NCI-H2029 (cell line): ENCODE data around the gene ANKLE2.
"Not testable (repeated sequence)": the region's sequence is repeated elsewhere in the genome, so short reads cannot be mapped to it uniquely, and the experiment has no call there.

Experiments
- DNase-seq: peaks from one replicate; lab custom pipeline; 2025; lab: John Stamatoyannopoulos, UW

ANKLE2 gene

GRCh38 chr12:132761032-132761920 is at the start of gene ANKLE2:
Gene ANKLE2, minus strand, starts transcription at chr12:132761832. Its CDS starts 34 bp downstream, at chr12:132761798.
- DNase-seq, result no peak

DNA sequence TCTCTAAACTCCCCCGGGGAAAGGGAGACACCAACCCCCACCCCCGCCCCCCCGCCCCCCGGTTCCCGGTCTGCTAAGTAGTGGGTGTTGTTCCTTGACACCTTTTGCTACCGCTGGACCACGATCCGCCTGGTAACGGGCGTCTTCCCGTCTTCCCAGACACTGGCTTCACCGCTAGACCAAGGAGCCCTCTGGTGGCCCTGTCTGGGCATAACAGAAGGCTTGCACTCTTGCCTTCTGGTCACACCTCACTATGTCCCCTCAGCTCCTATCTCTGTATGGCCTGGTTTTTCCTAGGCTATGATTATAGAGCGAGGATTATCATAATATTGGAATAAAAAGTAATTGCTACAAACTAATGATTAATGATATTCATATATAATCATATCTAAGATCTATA is 47.8 kb upstream of the ANKLE2 start:
- DNase-seq, result not testable (repeated sequence)

DNA sequence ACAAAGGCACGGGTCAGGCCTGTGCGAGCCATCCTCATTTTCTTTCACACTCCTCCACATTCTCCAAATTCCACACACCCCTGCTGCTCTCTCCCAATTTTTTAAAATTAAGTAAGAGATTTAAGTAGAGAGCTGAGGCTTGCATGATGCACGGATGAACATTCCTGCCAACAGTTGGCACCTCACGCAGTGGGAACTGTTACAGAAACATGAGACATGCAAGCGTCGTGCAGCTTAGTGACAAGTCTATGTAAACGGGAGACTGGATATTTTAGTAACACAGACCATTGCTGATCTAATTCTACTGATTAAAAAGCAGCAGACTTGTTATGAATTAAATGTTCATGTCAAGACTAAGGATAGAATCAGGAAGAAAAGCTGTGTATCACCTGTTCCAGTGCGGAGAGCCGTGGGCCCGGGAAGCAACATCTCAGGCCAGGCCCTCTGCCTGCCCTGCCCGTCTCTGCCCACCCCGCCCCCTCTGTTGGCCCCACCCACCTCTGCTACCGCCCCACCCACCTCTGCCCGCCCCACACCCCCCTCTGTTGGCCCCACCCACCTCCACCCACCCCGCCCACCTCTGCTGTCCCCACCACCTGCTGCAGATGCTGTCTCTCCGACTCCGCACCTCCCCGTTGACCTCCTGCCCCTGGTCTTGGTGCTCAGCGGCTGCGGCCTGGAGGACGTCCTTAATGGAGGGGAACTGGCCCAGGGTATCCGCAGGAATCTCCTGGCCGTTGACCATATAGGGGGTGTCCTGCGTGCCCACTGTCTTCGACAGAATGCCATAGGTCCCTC is 45.9 kb upstream of the ANKLE2 start:
- no peak for DNase-seq

GRCh38 chr12:132806857-132807256 is 45.2 kb upstream of the ANKLE2 start:
- DNase-seq, result no peak

DNA sequence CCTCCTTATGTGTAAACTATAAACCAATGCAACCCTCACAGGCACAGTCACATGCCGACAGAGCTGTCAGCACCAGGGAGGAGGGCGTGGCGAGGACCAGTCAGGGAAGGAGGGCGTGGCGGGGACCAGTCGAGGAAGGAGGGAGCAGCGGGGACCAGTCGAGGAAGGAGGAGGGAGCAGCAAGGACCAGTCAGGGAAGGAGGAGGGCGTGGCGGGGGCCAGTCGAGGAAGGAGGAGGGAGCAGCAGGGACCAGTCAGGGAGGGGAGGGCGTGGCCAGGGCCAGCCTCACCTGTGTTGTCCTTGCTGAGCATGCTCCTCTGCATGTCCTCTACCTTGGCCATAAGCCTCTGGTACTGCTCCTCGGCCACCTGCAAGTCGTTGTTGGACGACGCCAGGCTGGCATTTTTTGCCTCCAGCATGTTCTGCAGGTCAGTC is 42.8 kb upstream of the ANKLE2 start:
- no peak for DNase-seq

- no peak for DNase-seq
These were observed 42.3 kb upstream of the ANKLE2 start for GRCh38 chr12:132803888-132804287.

- no peak for DNase-seq
These were observed 41.5 kb upstream of the ANKLE2 start for GRCh38 chr12:132803125-132803524.

DNA sequence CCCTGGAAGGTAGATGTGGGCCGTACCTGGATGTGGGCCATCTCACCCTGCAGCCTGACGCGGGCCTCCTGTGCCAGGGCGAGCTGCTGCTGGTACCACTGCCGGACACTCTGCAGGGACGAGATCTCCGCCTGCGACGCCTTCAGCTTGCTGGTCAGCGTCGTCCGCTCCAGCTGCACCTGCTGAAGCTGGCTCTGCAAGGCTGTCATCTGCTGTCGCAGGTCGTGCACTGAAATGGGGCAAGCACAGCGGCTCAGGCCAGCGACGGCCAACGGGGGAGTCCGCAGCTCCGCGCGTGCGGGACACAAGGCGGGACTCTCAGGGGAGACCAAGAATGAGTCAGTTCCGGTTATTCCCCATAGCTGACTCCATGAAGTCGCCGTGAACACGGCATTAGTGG is 40.1 kb upstream of the ANKLE2 start:
- DNase-seq, result no peak

DNA sequence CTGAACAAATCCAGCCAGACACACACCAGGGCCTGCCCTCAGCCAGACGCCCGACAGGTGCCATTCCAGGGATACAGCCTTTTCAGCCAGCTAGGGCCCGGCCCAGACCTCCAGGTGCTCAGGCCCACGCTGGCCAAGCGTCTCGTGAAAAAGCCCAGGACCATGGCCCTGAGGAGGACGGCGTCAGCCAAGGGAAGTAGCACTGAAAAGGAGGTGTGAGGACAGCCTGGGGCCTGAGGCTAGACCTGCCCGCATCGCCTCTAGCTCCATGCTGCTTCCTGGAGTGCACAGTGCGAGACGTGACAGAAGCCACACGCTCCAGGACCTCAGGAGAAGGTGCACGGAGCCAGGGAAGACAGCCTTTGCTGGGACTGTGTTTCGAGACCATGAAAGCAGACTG is 37.2 kb upstream of the ANKLE2 start:
- no peak for DNase-seq

DNA sequence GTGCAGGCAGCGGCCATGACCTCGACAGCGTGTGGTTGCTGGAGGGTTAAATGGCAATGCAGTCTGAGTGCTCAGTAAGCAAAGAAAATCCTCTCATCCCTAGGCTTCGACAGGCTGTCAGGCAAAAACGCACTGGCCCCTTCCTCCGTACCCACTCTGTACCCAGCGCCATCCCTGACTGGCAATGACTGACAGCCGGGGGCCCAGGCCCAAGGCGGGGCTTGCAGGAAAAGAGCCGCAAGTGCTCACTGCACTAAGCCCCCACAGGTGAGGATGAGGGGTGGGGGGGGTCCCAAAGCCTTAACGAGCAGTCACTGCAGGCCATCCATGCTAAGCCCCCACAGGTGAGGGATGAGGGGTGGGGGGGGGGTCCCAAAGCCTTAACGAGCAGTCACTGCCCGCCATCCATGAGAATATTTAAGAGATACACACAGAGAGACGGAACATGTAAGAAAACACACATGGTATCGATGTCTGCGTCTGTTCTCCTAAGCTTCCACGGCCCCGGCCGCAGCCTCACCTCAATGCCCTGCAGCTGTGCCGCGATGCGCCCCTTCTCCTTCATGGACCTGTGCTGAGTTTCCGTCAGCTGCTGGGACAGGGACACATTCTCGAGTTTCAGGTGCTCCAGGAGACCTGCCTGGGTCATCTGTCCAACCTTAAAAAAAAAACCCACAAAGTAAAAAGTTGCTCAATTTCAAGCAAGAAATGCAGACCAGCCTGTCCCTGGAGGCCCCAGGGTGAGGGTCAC is 36.4 kb upstream of the ANKLE2 start:
- DNase-seq, result no peak

GRCh38 chr12:132795847-132796246 is 34.2 kb upstream of the ANKLE2 start:
- no peak for DNase-seq

DNA sequence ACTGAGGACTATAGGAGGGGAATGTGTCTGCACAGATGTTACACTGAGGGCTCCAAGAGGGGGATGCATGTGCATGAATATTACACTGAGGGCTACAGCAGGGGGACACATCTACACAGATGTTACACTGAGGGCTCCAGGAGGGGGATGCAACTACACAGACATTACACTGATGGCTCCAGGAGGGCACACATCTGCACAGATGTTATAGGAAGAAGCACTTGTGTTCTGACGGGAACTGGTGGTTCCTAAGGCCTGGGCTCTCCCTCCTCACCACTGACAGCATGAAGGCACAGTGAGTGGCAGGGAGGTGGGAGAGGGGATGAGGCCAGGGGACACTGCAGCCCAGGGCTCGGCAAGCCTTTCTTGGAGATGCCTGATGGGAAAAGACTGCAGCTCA is 30.3 kb upstream of the ANKLE2 start:
- not testable (repeated sequence) for DNase-seq

GRCh38 chr12:132789099-132789471 is 27.5 kb upstream of the ANKLE2 start:
- no peak for DNase-seq

DNA sequence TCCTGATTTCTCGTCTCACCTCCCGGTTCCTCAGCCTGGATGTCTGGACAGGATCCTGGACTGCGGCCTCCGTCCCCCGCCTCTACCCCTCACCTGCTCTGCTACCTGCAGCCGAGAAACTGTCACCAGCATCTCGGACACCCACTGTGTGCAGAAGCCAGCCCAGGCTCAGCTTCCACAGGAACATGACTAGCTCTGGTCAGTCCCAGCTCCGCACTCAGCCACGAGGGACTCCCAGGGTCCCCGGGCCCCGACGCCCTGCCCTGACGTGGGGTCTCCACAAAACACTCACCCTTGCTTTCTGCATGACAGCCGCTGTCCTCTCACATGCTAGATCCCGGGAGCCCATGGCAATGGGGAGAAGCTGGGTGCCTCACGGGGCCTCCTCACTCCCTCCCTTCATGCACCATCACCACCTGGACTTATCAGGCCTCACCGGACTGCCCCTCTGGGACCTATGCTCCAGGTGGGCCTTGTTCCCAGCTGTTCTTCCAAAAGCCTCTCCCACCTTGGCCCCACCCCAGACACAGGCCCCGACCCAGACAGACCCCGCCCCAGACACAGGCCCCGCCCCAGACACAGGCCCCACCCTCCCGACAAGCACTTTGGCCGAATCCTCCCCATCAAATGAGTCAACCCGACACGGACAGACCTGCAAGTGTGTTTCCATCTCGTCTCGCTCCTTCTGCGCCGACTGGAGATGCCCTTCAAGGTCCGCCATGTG is 26.9 kb upstream of the ANKLE2 start:
- DNase-seq, result no peak

GRCh38 chr12:132787877-132788276 is 26.2 kb upstream of the ANKLE2 start:
- no peak for DNase-seq

GRCh38 chr12:132786192-132786591 is 24.6 kb upstream of the ANKLE2 start:
- no peak for DNase-seq

- no peak for DNase-seq
These were observed 22.9 kb upstream of the ANKLE2 start for GRCh38 chr12:132784580-132784979.

- DNase-seq, result no peak
These were observed 22.4 kb upstream of the ANKLE2 start for GRCh38 chr12:132783917-132784531.

GRCh38 chr12:132781938-132782337 is 20.3 kb upstream of the ANKLE2 start:
- DNase-seq, result no peak

GRCh38 chr12:132779781-132780353 is 18.2 kb upstream of the ANKLE2 start:
- DNase-seq, result no peak

DNA sequence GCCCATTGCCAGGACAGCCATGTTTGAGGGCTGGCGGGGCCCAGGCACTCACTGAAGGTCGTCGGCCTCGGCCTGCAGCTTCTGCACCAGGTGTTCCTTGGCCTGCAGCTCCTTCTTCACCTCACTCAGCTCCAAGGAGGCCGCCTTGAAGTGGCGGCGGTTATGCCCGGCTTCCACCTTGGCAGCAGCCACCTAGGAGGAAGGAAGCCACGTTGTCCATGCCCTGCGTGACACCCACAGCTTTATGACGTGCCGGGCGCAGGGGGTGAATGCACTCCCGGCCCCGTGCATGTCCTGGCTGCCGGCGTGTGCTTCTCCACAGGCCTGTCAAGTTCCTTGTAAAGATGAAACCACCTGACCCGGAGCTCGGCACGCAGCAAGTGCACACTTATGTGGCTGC is 16.0 kb upstream of the ANKLE2 start:
- no peak for DNase-seq
